HG03469 (cell line): ENCODE results near the gene SUSD4.

Source experiments
- ATAC-seq: cut with Tn5 transposase; IDR thresholded peaks from one replicate; pipeline ENCODE4 v1.9.1; 2021; ENCODE audit warnings: mild to moderate bottlenecking, moderate library complexity, moderate number of reproducible peaks; ENCODE audit not compliant: unreplicated experiment

The SUSD4 gene

DNA sequence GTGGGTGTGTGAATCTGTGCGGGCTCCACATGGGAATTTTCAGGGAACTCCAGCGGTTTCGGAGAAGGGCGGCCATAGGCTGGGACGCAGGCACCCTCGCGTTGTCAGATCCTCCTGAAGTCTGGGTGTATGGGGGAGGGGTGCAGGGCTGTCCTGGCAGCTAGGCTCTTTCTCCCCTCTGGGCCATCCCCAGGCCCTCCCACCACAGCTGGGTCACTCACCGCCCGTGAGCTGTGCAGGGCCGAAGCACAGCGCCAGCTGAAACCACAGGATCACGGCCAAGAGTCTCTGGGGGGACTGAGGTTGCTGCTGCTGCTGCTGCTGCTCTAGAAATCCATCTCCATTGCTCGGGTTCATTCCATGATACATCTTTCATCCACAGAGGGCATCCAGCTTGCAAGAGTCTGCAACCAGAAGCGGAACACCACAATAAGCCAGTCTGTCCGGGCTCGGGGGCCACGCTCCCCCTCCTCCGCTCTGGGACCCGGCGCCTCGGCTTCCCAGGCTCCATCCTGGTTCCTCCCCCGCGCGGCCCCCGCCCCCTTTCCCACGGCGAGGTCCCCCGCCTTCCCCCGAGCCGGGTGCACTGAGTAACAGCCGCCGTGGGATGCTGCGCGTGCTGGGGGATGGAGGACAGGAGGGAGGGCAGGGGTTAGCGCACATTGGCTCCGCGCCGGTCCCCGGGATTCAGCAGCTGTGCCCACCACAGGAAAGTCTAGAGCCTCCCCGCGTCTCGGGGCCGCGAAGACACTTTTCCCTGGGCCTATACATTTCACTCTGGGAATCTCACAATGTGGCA, 720 bp downstream of the SUSD4 start:
- ATAC-seq: no peak

- ATAC-seq: no peak
Observed at GRCh38 chr1:223358826-223359225, 5.2 kb downstream of the SUSD4 start.

- ATAC-seq: no peak
Observed at GRCh38 chr1:223355699-223356098, 8.3 kb downstream of the SUSD4 start.

- ATAC-seq: no peak
Observed at GRCh38 chr1:223353939-223354338, 10.0 kb downstream of the SUSD4 start.

DNA sequence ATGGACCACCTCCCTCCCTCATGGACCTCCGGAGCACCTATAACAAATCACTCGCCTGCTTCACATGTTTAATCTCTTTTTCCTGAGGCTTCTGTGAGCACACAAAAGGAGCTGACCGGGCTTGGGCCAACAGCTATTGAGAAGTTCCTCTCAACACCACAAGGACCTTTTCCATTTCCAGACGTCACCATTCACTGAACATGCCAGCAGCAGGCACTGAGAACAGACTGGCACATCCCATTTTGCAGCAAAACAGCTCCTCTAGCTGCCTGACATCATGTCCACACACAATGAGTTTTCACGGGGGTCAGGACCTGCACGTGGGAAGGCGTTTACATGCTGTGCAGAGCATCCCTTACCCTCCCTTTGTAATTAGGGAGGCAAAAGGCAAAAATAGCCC, 11.0 kb downstream of the SUSD4 start:
- no peak for ATAC-seq

GRCh38 chr1:223350361-223350908, 13.5 kb downstream of the SUSD4 start:
- no peak for ATAC-seq

GRCh38 chr1:223349241-223349640, 14.7 kb downstream of the SUSD4 start:
- no peak for ATAC-seq

GRCh38 chr1:223348439-223348838, 15.5 kb downstream of the SUSD4 start:
- no peak for ATAC-seq

- ATAC-seq: no peak
Observed at GRCh38 chr1:223347583-223347982, 16.4 kb downstream of the SUSD4 start.

DNA sequence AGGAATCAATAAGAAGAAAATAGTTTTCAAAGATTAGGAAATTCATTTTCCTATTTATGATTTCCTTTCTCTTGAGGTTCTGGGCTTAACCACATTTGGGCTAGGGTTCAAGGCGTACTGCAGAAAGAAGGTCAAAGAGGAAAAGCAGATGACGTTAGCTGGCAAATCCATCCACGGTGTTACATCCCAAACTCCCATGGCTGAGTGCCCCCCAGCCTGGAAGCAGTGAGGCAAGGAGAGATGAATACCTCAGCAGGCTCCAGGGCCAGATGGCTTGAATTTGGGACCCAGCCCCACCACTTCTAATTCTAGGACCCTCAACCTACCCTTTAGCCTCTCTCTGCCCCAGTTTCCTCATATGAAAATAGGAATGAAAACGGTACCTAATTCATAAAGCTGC, 17.7 kb downstream of the SUSD4 start:
- ATAC-seq: no peak

- ATAC-seq: no peak
Observed at GRCh38 chr1:223345720-223346119, 18.3 kb downstream of the SUSD4 start.

- ATAC-seq: no peak
Observed at GRCh38 chr1:223344491-223344890, 19.5 kb downstream of the SUSD4 start.

- no peak for ATAC-seq
Observed at GRCh38 chr1:223343692-223344091, 20.3 kb downstream of the SUSD4 start.

GRCh38 chr1:223341121-223341520, 22.9 kb downstream of the SUSD4 start:
- no peak for ATAC-seq

- no peak for ATAC-seq
Observed at GRCh38 chr1:223340637-223341036, 23.3 kb downstream of the SUSD4 start.

- no peak for ATAC-seq
Observed at GRCh38 chr1:223339861-223340260, 24.1 kb downstream of the SUSD4 start.

DNA sequence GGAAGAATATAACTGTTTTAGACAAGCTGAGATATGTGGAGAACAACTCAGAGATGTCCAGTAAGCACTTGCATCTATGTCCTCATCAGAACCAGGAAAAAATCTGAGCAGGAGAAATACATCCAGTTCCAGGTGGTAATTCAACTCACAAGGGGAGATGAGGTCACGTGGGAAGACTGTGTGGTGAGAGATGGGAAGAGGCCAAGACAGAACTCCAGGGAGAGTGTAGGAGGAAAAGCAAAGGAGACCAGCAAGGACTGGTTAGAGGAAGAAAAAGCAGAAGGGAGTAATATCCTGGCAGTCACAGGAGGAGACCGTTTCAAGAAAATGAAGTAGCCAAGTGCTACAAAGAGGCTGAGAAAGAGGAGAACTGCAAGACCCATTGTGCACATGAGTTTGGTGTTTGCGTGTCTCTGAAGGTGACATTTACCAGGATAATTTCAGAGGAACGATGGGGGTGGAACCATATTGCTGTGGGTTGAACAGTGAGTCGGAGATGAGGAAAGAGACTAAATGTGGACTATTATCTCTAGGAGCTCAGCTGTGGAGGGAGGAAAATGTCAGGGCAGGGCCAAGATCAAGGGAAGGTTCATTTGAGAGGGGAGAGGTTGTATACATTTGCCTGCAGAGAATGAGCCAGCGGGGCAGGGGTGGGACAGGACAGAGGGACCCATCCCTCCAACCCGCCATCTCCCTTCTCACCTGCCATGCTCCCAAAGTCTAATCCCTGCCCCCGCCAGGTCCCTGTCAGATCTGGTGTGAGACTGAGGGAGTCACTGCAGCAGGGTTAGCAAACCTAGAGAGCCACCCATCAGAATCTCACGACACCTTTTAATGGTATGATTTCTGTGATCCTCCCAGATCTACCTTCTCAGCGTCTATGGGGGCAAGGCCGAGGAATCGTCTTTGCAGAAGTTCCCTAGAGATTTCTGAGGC, 24.9 kb downstream of the SUSD4 start:
- no peak for ATAC-seq

GRCh38 chr1:223337174-223337869, 26.7 kb downstream of the SUSD4 start:
- no peak for ATAC-seq

DNA sequence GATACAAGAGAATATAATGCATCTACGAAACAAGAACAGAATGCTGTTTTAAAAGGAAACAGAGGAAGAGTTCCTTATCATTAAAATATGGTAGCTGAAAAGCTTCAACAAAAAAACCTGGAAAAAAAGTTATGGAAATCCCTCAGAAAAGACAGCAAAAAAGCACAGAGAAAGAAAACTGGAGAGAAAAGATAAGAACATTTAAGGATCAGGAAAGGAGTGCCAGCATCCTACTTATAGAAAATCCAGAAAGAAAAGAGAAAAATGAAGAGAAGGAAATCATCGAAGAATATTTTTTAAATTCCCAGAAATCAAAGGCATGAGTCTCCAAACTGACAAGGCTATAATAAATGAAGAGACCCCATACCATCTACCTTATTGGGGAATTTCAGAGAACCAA, 29.8 kb downstream of the SUSD4 start:
- no peak for ATAC-seq

DNA sequence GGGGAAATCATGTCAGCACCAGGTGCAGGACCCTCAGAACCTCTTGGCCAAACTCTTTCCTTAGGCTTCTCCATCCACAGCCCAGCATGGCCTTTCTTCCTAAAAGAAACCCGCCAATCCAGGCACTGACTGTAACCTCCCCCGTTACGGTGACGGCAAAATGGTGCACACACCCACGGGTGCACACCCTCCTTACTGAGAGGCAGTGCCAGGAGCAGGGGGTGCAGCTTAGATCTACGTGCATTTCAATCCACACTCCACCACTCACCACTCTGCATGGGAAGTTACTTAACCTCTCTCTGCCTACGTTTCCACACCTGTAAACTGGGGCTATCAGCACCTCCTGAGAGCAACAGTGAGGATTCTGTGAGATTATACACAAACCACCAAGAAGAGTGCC, 31.0 kb downstream of the SUSD4 start:
- no peak for ATAC-seq

- no peak for ATAC-seq
Observed at GRCh38 chr1:223331929-223332328, 32.0 kb downstream of the SUSD4 start.
